ENCODE results near the gene TIA1. TPM values are rescaled to one million over a fixed set of nuclear protein-coding genes. Genes with fewer than 3 reads are reported as not detected.
A peak's percentile ranks its signal among the peaks of the same experiment; 100 is the strongest.

The TIA1 gene
- total RNA-seq, 1 experiment from 2014 or later, result 94.1 TPM

- peaks cover 10 to 21% of the 10 kb centered on the region in 2 experiments; a peak in 3 of 4 replicates for H3K4me1 ChIP-seq (ENCODE audit: control insufficient read depth in 1 of 2, insufficient read depth in 2 of 2, low read length in 2 of 2)
- no peaks in the 10 kb centered on the region for H4K20me1 ChIP-seq (ENCODE audit: insufficient read depth)
- ChIA-PET CTCF (no interaction called here), RAD21 (ENCODE audit: low non-redundant PET in 1 of 2, low total read pairs in 2 of 2, uncharacterized antibody in 2 of 2, unreplicated experiment in 2 of 2) (interaction anchor here (0.6 to 1.0 kb wide), 2 partner anchors 9 to 68 kb away, joined by 3 to 4 read pairs; partner anchors contain the start of gene C2orf42 (in 1 of the 2)), POLR2A (interaction anchor here (0.8 to 2.2 kb wide), 6 partner anchors 9 to 344 kb away, joined by 3 to 17 read pairs (median 6); partner anchors contain the start of genes C2orf42, MXD1, SNRPG and TIA1)
- no peak overlapping the region for H2AFZ ChIP-seq (ENCODE audit: low read depth, low read length, poor library complexity, severe bottlenecking)
- H3K9me3 ChIP-seq (ENCODE audit: control insufficient read depth in 1 of 2, insufficient read depth in 1 of 2, low read depth in 1 of 2, low read length in 2 of 2), result no peaks in the 10 kb centered on the region
- peaks cover 7 to 8% of the 10 kb centered on the region in 2 experiments; a peak in 3 of 4 replicates for H3K36me3 ChIP-seq (ENCODE audit: control insufficient read depth in 1 of 2, insufficient read depth in 2 of 2, low read length in 2 of 2)
- intact Hi-C loops (cut with micrococcal nuclease), result no loop called here
- ATAC-seq (no peak), DNase-seq (ENCODE audit: low read depth, low spot score) (no peak)
- H3K9me2 ChIP-seq (ENCODE audit: insufficient read depth), result no peaks in the 10 kb centered on the region
- TF ChIP-seq YY1 (IDR thresholded peaks at IDR 0.05; ENCODE audit: extremely low read depth, insufficient replicate concordance, low read depth, low read length), result no peak
- TF ChIP-seq EZH2phosphoT487 (IDR thresholded peaks at IDR 0.05; ENCODE audit: borderline replicate concordance), result no peak
- no peak for TF ChIP-seq ZFX (IDR thresholded peaks at IDR 0.05)
- no peak for TF ChIP-seq EZH2 (IDR thresholded peaks at IDR 0.05)
- TF ChIP-seq ZNF274 (IDR thresholded peaks at IDR 0.05; ENCODE audit: low read depth, low read length), result no peak
- no peak for TF ChIP-seq MAX (IDR thresholded peaks at IDR 0.05)
- TF ChIP-seq POLR2AphosphoS5 (IDR thresholded peaks at IDR 0.05; ENCODE audit: low read depth, low read length), result no peak
- TF ChIP-seq EGR1 (IDR thresholded peaks at IDR 0.05; ENCODE audit: low read depth), result no peak
- no peak for TF ChIP-seq CBX3 (IDR thresholded peaks at IDR 0.05; ENCODE audit: low read depth)
- no peak for TF ChIP-seq CEBPB (IDR thresholded peaks at IDR 0.05; ENCODE audit: low read depth)
- no peak for TF ChIP-seq ZBTB33 (IDR thresholded peaks at IDR 0.05; ENCODE audit: extremely low read depth, insufficient replicate concordance, low read length)
- no peak for TF ChIP-seq CTCF (IDR thresholded peaks at IDR 0.05 in 2 of 3, conservative IDR thresholded peaks at IDR 0.05 in 1 of 3; ENCODE audit: borderline replicate concordance in 1 of 3, insufficient read depth in 1 of 3, low read depth in 2 of 3, low read length in 2 of 3)
- TF ChIP-seq JUND (IDR thresholded peaks at IDR 0.05), result no peak
- no peak for TF ChIP-seq REST (IDR thresholded peaks at IDR 0.05; ENCODE audit: low read depth)
- TF ChIP-seq POLR2A (IDR thresholded peaks at IDR 0.05; ENCODE audit: borderline replicate concordance, extremely low read depth, insufficient read depth, insufficient read length), result no peak
- no TSS peak for BruUV-seq (replicated peaks)
- H3K27me3 ChIP-seq (ENCODE audit: insufficient read depth, low read length), result no peaks in the 10 kb centered on the region
- peak overlapping the region; percentile 70; the same call in 1 of the 2 replicates for H3K27ac ChIP-seq (ENCODE audit: low read depth, low read length)
- H3K9ac ChIP-seq (ENCODE audit: low read length), result peak overlapping the region; percentile 69
- H3K79me2 ChIP-seq (ENCODE audit: insufficient read depth, low read length), result peaks cover 3% of the 10 kb centered on the region; the same call in 1 of the 2 replicates
- peak overlapping the region; percentile 62 to 83 for H3K4me3 ChIP-seq (replicated peaks in 1 of 2; ENCODE audit: low read depth in 1 of 2, low read length in 2 of 2)
- peak overlapping the region; percentile 92 for H3K4me2 ChIP-seq (ENCODE audit: low read length)
These were observed 10.1 kb upstream of the TIA1 start for GRCh38 chr2:70258532-70258875.
